Measurements from ENCODE around the gene USP28.
A peak's percentile ranks its signal among the peaks of the same experiment; 100 is the strongest.
"Not testable (repeated sequence)": the region's sequence is repeated elsewhere in the genome, so short reads cannot be mapped to it uniquely, and the experiment has no call there.

The USP28 gene

DNA sequence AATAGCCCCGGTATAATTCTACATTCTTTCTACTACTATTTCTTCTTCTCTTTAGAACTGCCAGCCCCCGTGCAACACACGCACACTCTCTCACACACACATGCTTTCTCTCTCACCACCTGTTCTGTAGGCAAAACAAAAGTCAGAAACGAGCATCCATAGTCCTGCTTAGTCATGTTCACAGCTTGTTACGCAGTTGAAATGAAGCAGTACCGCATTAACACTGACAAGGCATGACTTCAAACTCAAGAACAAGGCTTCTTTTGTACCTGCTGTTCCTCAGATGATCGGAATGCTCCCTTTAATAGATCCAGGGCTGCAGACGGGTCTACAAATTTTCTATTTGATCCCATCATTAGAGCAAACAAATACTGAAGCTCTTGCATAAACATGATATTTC is 42.2 kb downstream of the USP28 start:
- DNase-seq = no peak

DNA sequence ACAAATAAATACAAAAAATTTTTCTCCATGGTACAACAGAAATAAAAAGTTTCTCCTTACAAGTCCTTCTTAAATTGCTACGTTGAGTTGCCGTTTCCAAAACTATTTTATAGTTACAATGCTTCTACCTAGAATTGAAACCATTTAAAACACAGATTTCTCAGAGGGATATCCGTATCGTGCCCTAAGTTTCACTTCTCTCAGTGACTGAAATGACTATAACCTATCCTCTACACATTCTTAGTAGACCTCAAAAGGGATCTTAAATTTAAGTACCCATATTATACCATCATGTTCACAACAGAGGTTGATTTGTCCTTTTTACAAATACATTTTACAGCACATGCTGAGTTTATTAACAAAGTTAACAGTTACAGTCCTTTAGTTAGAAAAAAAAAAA is 44.1 kb downstream of the USP28 start:
- no peak for DNase-seq

DNA sequence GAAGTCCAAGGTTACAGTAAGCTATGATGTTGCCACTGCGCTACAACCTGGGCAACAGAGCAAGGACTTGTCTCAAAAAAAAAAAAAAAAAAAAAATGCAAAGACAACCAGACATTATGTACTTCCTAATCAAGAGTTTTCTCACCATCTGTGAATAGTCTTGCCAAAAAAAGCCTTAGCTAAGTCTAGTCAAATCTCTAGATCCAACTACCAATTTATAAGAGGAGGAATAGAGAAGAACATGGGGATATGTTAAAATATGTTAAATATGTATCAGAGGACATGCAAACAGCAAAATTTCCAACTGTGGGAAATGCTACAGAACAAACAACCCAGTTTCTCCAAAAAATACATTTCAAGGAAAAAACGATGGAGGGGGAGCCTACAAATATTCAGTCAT is 45.6 kb downstream of the USP28 start:
- no peak for DNase-seq

DNA sequence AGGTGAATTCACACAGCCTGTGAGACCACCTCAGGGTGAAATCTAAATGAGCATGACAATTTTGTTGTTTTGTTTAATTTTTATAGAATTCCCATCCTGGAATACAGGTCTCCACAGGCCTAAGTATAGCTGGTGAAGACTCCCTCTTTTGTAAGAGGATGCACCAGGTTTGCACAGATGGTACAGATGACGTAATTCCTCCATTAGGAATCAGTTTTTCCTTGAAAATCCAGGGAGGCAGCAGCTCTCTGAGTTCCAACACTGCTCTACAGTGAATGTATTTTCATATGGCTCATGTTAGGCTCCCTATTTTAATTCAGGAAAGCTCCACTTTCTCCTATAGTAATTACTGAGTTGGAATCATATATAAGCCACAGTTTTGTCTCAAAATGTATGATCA is 47.2 kb downstream of the USP28 start:
- no peak for DNase-seq

DNA sequence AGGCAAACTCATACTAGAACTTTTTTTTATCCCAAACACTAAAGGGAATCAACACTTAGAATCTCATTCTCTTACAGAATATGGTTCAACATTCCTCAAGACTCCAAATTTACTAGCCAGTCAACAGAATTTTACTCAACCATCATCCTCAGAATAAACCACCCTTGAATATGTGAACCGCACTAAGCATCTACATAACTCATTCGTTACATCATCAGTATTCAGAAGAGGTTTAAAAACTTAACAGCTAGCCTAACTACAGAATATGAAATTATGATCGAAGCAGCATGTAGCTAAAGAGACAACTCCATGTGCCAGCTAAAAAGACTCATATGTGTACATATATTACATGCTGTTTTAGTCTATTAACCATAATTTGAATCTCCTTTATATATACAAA is 47.9 kb downstream of the USP28 start:
- no peak for DNase-seq

DNA sequence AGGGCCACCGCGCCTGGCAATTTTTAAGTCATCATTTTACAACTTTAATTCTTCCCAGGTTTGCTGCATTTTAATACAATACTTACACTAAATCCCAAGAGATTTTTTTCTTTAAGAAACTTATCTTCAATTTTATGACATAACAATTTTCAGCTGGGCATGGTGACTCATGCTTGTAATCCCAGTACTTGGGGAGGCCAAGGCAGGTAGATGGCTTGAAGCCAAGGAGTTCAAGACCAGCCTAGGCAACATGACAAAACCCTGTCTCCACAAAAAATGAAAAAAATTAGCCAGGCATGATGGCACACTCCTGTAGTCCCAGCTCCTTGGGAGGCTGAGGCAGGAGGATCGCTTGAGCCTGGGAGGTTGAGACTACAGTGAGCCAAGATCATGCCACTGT is 56.9 kb downstream of the USP28 start:
- DNase-seq = no peak

DNA sequence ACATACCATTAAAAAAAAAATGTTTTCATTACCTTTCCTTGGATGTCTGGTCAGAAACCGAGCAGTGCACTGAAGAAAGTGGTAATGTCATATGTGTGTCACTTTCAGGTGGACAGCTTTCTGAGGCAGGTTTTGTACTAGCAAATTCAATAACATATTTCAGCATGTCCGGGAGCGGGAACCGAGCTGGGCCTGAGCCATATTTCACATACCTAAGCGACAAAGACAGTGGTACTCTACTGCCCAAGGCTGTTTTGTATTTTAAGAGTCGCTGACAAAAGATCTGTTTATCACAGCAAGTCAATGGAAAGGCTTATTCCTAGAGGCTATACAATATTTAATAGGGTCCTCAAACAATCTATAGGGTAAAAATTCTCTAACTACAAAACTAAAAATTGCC is 57.7 kb downstream of the USP28 start:
- no peak for DNase-seq

DNA sequence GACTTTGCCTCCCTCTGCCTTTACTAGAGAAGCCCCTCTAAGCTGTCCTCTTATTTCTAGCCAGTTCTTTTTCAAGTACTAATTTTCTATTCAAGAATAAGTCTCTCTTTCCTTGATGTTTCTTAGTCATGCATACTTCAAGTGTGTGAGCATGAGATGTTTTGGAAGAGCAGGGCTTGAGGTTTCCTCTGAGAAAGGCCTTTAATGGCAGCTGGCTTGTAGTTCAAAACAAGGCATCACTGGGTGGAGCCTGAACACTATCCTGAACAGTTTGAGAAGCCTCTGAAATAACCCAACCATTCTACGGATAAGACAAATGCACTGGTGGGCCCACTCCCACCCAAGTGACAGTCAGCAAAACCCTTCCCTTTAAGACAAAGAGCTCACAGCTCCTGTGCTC is 58.2 kb downstream of the USP28 start:
- DNase-seq = no peak

DNA sequence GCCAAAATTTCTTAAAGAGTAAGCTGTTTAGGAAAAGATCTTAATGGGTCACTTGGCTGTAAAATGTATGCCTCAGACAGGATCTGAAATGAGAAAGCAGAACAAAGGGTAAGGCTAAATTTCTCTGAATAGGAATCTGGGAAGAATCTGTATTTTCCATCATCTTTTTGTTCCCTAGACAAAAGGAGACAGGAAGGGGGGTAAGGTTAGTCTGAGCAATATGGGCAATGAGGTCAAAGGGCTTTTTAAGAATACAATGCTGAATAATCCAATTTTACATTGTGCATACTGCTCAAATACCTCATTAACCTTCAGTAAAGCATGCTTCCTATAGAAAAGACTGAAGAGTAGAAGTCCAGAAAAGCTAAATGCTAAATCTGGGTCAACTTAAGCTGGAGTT is 61.2 kb downstream of the USP28 start:
- DNase-seq = no peak

DNA sequence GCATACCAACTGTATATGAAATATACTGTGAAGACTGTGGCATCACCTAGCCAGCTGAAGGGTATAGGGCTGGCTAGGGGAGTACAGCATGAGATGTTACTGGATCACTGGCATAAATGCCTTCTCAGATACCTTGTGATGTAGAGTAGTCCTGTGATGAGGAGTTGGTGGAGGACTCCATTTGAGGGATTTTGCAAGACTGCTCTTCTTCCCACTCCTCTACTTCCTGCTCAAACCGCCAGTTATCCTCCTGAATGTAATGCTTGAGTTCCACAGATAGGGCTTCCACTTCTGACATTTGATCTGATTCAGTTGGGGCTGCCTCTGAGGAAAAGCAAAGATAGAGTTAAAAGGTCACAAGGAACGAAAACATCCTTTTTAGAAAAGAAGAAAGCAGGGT is 66.4 kb downstream of the USP28 start:
- no peak for DNase-seq

DNA sequence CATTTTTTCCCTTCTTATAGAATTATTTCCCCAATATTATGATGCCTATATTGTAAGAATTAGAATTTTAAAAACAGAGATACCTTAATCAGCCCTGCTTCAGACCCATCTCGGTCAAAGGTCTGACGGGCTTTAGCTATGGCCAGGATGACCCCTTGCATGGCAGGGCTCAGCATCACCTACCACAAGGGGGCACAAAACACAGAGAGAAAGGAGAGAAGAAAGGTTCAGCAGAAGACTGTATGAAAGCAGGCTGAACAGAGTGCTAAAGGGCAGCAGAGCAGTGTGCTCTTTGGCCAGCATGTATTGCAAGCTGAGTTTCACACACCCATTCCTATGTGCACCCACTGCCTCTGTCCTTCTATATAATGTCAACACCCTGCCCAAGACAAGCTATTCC is 69.0 kb downstream of the USP28 start:
- no peak for DNase-seq

DNA sequence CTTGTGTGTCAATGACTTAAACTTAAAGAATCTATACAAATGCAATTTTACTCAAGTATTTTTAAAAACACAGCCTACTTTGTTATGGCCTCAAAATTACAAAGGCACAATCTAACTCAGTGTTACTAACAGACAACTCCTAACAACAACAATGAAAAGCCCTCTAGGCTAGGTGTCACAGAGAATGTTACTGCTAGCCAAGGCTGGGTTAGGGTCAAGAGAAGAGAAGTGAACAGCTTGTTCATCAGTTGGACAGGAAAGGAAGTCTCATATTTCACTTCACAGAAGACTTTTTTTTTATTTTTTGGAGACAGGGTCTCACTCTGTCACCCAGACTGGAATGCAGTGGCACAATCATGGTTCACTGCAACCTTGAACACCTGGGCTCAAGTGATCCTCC is 69.7 kb downstream of the USP28 start:
- DNase-seq = no peak

DNA sequence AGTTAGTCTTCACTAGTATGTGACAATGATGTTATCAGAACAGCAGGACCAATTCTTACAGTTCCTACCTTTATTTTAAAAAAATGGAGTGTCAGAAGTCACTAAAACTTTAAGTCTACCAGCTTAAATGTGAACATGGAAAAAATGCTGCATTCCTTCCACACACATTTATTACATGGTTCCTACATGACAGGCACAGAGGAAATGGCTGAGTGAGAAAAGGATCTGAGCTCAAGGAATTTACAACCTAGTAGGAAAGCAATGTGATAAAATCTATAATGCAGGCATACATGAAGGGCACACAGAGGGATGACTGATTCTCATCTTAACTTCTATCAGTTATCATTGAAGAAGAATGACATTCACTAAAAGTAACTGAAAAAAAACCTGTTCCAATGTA is 72.8 kb downstream of the USP28 start:
- no peak for DNase-seq

DNA sequence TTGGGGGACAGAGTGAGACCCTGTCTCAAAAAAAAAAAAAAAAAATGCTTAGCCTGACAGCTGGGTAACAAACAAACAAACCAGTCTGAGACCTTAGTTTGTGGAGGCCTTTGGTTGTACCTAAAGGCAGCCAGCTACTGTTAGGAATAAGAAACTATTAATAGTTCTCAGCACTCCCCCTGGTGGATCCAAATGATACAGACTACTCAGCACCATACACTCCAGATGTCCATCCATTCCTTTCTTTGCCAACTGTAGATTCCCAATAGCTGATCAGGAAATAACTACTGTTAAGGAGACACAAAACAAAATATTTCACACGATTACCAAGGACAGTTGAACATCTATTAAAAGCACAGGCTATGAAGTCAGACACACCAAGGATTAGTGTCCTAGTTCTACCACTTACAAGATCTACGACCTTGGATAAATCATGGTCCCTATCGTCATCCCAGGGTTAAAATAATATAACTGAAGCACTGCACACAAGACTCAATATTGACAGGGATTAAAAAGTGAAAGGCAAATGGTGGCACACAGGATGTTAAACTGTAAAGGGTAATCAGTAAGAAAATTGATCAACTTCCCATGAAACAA is 78.6 kb downstream of the USP28 start:
- DNase-seq = peak; percentile 57

DNA sequence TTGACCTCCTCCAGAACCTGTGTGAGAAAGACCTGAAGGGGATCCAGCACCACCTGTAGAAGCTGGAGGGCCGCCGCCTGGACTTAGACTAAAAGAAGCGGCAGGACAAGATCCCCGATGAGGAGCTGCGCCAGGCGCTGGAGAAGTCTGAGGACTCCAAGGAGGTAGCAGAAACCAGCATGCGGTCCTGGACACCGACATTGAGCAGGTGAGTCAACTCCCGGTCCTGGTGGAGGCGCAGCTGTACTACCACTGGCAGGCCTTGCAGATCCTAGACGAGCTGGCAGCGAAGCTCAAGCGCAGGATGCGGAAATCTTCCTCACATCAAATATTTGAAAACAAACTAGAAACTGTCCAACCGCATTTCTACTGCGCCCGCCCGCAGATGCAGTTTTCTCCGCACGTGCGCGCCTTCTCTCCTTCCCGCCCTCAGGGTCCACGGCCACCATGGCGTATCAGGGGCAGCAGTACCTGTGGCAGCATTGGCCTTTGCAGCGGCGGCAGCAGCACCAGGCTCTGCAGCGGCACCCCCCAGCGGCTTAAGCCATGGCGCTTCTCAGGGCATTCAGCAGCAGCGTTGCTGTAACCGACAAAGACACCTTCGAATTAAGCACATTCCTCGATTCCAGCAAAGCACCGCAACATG is 85.6 kb downstream of the USP28 start:
- DNase-seq = no peak

DNA sequence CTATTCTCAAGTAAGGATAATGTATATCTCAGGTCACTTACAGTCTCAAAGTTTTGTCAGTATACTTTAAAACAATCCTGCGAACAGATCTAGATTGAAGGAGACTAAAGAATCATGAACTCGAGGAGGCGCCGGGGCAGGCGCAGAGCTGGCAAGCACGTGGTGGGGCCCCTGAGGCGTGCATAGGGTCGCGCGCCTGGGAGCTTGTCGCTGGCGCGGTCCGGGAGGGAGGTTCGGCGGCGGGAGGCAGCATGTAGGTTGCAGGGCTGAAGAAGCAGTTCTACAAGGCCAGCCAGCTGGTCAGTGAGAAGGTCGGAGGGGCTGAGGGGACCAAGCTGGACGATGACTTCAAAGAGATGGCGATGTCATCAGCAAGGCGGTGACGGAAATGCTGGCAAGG is 86.4 kb downstream of the USP28 start:
- DNase-seq = not testable (repeated sequence)

DNA sequence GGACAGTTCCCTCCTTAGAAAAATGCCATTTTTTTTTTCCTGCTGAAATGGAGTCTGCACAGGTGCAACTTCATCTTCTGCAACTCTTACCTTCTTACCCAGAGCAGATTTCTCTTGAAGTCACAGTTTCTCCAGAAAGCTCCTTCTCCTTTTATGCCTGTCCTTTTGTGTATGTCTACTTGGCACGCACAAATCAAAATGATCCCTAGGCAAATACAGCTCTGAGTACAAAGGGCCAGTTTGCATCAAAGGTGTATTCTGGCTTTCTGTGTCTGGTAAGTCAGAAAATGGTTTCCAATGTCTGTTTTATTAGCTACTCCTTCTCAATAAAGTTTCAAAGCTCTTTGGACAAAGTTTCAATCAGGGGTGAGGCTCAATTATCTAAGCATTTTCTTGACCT is 93.2 kb downstream of the USP28 start:
- DNase-seq = no peak

DNA sequence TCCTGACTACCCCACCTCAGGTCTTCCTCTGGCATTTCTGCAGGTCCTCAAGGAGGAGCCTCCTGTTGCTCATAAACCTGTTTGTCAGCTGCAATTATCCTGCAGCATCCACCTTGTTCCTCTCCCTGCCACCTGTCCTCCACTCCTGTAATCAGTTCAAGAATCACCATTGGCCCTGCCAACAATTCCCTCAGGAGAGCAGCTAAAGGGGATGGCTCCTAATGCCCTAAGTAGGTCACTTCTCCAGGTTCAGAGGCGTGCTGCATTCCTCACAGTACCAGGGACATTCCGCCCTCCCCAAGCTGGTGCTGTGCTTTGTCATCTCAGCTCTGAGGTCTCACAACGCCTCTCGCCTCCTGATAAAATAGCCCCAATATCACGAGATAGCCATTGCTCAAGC is 93.7 kb downstream of the USP28 start:
- DNase-seq = no peak

DNA sequence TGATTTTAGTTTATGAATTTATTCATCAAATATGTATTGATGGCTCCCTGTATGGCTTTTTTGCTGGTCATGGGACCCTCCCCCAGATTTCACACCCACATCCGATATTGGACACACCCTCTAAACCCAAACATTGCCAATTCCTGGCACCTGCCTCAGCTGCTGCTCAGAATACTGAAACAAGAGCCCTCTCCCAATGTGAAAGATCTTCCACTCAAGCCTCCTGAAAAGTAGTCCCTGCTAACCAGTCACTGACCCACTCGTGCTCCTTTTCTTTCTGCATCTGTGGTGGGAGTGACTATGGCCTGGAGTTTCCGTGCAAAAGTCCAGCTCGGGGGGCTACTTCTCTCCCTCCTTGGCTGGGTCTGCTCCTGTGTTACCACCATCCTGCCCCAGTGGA is 95.9 kb downstream of the USP28 start, which contains the start of gene CLDN25:
Gene CLDN25, plus strand, starts transcription at position 301 of the 400 bp plus-strand sequence. Its CDS starts 0 bp downstream, at position 301.
- no peak for DNase-seq

DNA sequence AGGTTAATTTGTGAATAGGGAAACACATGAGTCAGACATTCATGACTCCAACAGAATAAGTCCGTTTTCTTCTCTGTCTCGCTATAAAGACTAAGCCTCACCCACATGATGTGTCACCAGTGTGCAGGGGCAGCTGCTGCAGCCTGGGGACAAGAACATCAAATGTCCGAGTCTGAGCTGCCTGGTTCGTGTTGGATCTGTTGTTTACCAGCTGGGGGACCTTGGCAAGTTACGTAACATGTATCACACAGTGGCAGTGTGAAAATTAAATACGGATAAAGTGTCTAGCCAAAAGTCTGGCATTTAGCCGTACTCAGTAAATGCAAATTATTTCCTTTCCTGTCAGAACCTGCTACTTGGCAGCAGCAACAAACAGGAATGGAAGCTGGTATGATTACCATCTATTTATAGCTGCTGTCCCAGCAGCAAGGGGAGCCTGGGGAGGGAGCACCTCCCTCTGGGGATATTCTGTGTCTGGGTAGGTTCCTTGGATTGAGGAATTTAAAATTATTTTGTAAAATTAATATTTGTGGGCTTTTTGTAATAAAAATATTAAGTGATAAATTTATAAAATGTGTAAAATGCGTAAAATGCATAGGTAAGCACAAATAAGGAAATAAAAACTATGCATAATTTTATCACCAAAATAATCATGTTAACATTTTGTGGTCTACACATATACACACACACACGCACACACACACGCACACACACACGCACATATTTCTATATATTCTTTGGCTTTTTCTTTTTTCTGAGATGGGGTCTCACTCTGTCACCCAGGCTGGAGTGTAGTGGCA is 97.1 kb downstream of the USP28 start:
- DNase-seq = peak; percentile 56

DNA sequence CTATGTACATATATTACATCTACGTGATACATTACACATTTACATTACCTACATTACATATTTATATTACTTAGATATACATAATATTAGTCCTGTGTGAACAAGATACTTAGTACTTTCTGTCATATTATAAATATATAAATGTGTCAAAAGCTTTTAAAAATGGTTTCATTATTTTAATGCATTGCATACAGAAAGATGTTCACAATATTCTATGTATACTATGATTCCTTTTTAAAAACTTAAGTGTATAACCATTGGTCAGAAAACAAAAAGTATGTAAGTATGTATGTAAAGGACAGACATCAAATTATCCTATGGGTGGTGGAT is 101.2 kb downstream of the USP28 start:
- no peak for DNase-seq

DNA sequence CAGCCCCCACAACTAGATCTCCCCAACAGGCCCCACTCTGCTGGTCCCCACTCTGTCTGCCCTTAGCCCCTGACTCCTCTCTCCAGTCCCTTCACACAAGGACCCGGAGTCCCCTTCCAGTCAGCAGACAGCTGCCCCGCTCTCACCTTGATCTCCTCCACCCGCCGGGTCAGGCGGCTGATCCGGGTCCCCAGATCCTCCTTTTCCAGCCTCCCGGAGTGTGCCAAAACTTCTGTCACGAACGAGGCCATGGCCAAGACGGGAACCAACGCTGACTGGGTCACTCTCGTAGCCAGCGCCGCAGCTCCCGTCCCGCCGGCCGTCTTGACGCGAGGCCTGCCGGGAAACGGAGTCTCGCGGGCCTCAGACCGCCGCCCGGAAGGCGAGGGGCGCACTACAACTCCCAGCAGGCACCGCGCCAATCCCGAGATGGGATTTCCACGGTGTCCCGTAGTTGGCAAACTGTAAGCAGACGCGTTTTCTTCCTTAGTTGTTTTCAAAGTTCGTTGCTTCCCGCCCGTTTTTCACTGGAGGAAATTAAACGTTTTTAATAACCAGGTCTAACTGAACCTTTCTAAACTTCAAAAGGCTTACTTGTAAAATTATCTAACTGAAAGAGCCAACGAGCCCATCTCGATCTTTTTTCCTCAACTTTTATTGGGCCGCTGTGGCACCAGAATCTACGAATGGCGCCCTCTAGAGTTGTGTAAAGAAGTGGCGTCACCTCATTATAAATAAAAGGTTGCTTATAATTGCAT is 101.8 kb downstream of the USP28 start, which contains the start of gene ZW10:
Gene ZW10, minus strand, starts transcription at position 277 of the 758 bp plus-strand sequence. Its CDS starts 26 bp downstream, at position 251.
- DNase-seq = peak; percentile 96

DNA sequence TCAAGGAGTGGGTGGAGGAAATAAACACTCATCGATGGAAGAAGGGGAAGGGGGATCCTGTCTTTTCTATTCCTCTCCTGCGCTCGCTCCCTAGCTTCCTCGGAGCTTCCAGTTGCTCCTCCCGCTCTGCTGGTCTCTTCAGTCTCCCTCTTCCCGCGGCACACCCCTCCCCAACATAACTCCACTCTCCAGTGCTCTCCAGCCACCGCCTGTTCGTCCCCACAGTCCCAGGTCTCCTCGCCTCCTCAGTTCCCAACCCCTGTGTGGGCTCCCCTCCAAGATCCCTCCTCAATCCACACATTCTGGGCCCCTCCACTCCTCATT is 102.3 kb downstream of the USP28 start:
- no peak for DNase-seq

DNA sequence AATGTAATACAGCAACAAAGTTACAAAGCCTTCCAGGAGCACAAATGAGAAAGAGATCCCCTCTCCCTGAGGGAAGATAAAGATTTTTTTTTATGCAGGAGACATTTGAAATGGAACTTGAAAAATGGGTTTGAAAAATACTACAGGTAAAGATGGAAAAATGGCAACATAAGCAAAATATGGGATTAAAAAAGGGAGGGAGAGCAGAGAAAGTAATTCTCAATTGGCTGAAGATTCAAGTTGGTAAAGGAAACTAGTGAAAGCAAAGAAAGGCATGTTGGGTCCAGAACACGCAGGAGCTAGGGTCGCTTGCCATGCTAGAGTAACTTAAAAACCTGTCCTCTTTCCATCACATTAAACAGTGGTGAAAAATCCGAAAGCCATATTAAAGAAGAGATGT is 103.4 kb downstream of the USP28 start:
- no peak for DNase-seq

All from NCI-H774 (cell line).